ENCODE results near the gene CAB39L. TPM values are rescaled to one million over a fixed set of nuclear protein-coding genes. Genes with fewer than 3 reads are reported as not detected.

CAB39L gene
- total and polyA plus RNA-seq, 2 donors (not counting 3 experiments of a cell fraction or from before 2014, with no cell fraction given): 3.1 to 7.2 TPM

DNA sequence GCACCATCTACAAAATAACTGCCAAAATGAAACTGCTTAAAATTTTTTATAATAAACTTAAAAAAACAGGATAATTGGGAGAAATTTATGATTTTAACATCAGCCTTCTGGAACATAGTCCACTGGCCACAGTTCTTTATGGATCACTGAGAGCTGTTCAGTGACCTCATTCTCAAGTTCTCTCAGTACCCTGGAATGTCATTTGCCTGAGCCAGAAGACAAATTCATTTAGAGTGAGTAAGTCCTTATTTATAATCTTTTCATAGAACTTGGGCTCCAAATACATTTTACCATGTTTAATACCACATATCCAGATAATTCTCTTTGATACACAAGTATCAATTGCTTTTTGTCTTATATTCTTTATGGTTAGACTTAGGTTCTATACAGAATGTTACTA lies 87.6 kb downstream of the CAB39L start:
- POLR2A ChIA-PET: no interaction called here
- Histone ChIP-seq H3K4me2 (ENCODE audit: insufficient read depth, low read length) (no peak overlapping the region), H3K4me1 (ENCODE audit: control insufficient read depth, extremely low read depth, insufficient read depth, low read length) (no peaks in the 10 kb centered on the region), H3K36me3 (ENCODE audit: control insufficient read depth in 2 of 2, extremely low read depth in 1 of 2, insufficient read depth in 2 of 2, low read length in 2 of 2) (no peaks in the 10 kb centered on the region), H3K9ac (replicated peaks; ENCODE audit: extremely low read depth, insufficient read depth, low read length) (no peak overlapping the region), H3K27me3 (ENCODE audit: control insufficient read depth in 2 of 2, insufficient read depth in 2 of 2, low read length in 2 of 2) (no peaks in the 10 kb centered on the region), H2AFZ (ENCODE audit: low read depth, low read length) (no peak overlapping the region), H3K4me3 (replicated peaks in 1 of 3; ENCODE audit: insufficient read depth in 1 of 3, low read depth in 1 of 3, low read length in 3 of 3) (no peak overlapping the region), H4K20me1 (replicated peaks; ENCODE audit: control insufficient read depth, extremely low read depth, insufficient read depth, low read length) (no peaks in the 10 kb centered on the region), H3K27ac (ENCODE audit: insufficient read depth, low read depth, low read length) (no peak overlapping the region), H3K9me3 (replicated peaks; ENCODE audit: control insufficient read depth, insufficient read depth, low read length) (no peaks in the 10 kb centered on the region), H3K79me2 (ENCODE audit: control insufficient read depth, insufficient read depth, low read length) (no peaks in the 10 kb centered on the region), H3K9me1 (replicated peaks; ENCODE audit: control insufficient read depth, extremely low read depth, insufficient read depth, low read length) (no peaks in the 10 kb centered on the region)
- intact Hi-C loops (cut with micrococcal nuclease) (no loop called here), dilution Hi-C loops (cut with MboI; ENCODE audit: extremely low pct_ligation_motif_present, low sequenced_read_pairs) (no loop called here)
- FAIRE-seq (no peak), DNase-seq (ENCODE audit: low read depth, low spot score) (no peak)
- BruUV-seq (replicated peaks): no TSS peak
- TF ChIP-seq MYC (IDR thresholded peaks at IDR 0.05; ENCODE audit: low read depth, low read length) (no peak), EZH2 (IDR thresholded peaks at IDR 0.05; ENCODE audit: borderline replicate concordance, low read depth, low read length, severe bottlenecking) (no peak), POLR2AphosphoS5 (IDR thresholded peaks at IDR 0.05; ENCODE audit: insufficient read depth, low read depth, low read length) (no peak), POLR2A (IDR thresholded peaks at IDR 0.05; ENCODE audit: low read depth, low read length) (no peak), FOS (IDR thresholded peaks at IDR 0.05; ENCODE audit: borderline replicate concordance, insufficient read depth, low read length) (no peak), GATA2 (IDR thresholded peaks at IDR 0.05; ENCODE audit: insufficient read depth, insufficient read length, low read depth, low read length) (no peak), JUN (IDR thresholded peaks at IDR 0.05; ENCODE audit: borderline replicate concordance, insufficient read depth, insufficient read length, low read depth) (no peak)
- TF ChIP-seq, protein P1, sequence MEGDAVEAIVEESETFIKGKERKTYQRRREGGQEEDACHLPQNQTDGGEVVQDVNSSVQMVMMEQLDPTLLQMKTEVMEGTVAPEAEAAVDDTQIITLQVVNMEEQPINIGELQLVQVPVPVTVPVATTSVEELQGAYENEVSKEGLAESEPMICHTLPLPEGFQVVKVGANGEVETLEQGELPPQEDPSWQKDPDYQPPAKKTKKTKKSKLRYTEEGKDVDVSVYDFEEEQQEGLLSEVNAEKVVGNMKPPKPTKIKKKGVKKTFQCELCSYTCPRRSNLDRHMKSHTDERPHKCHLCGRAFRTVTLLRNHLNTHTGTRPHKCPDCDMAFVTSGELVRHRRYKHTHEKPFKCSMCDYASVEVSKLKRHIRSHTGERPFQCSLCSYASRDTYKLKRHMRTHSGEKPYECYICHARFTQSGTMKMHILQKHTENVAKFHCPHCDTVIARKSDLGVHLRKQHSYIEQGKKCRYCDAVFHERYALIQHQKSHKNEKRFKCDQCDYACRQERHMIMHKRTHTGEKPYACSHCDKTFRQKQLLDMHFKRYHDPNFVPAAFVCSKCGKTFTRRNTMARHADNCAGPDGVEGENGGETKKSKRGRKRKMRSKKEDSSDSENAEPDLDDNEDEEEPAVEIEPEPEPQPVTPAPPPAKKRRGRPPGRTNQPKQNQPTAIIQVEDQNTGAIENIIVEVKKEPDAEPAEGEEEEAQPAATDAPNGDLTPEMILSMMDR (IDR thresholded peaks at IDR 0.05; ENCODE audit: extremely low read depth in 1 of 2, insufficient read depth in 1 of 2, low read depth in 1 of 2, low read length in 2 of 2): no peak
- TF ChIP-seq, protein P2, sequence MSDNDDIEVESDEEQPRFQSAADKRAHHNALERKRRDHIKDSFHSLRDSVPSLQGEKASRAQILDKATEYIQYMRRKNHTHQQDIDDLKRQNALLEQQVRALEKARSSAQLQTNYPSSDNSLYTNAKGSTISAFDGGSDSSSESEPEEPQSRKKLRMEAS (IDR thresholded peaks at IDR 0.05; ENCODE audit: insufficient read depth, insufficient read length): no peak
- CTCF ChIA-PET: interaction anchor here (1.3 kb wide), 1 partner anchor 9 kb away, joined by 4 read pairs; no protein-coding TSS in a partner anchor

Data from endothelial cell of umbilical vein (primary cell).